ENCODE measurements around the gene FADS2.

DNA sequence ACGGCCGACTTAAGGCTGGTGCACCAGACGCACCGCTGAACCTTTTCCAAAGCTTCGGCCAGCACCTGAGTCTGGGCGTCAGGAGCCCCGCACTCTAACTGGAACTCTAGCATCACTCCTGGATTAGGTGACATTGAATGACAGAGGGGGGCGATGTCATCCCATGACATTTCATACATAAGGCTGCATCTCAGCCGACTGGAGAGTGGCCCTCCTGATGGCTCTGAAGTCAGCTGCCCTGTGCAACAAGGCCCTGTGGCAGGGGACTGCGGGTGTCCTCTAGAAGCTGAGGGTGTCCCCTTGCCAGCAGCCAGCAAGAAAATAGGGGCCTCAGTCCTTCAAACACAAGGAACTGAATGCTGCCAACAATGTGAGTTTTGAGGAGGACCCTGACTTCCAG lies 73.3 kb downstream of the FADS2 start:
- TF ChIP-seq CTCF (IDR thresholded peaks at IDR 0.05) (no peak), POLR2A (IDR thresholded peaks at IDR 0.05) (no peak)
